Measurements from ENCODE around the gene PPP1R26. TPM values are rescaled to one million over a fixed set of nuclear protein-coding genes. Genes with fewer than 3 reads are reported as not detected.
"Not testable (repeated sequence)": the region's sequence is repeated elsewhere in the genome, so short reads cannot be mapped to it uniquely, and the experiment has no call there.

The PPP1R26 gene
- total RNA-seq, 1 donor from 2014 or later, result 35.5 TPM

GRCh38 chr9:135501261-135502167 lies 21.9 kb downstream of the PPP1R26 start:
- FAIRE-seq, result no peak

DNA sequence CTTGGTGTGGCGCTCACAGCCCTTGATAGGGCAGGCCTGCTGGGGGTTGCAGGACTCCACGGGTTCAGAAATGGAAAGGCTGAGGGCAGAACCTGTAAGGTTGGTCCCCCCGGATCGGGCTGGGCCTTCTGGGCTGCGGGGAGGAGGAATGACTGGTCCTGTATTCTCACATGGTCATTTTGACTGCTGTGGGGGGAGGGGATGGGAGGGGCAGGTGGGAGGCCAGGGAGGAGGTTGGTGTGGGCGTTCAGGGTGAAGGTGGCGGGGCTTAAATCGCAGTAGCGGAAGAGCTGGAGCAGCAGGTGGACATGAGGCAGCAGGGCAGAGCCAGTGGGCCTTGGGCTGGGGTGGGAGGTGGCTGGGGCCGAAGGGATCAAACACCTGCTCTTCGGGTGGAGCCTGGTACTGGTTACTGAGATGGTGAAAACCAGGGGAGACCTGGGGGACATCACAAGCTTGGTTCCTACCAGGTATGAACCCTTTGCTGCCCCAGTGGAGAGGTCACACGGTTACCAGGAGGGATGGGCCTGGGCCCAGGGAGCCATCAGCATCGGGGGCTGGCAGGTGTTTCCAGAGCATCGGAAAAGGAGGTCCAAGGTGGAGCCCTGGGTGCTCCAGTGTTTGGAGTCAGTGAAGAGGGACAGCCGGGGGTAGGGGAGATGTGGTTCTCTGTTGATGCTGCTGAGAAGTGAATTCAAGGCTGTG lies 22.7 kb downstream of the PPP1R26 start:
- no peak for DNase-seq (ENCODE audit: low spot score in 2 of 2)
- FAIRE-seq, result no peak

More at GRCh38 chr9:135501261-135502167, 21.9 kb downstream of the PPP1R26 start:
- DNase-seq (ENCODE audit: low spot score in 2 of 2), result peak in 1 of 2 donors; percentile 68

DNA sequence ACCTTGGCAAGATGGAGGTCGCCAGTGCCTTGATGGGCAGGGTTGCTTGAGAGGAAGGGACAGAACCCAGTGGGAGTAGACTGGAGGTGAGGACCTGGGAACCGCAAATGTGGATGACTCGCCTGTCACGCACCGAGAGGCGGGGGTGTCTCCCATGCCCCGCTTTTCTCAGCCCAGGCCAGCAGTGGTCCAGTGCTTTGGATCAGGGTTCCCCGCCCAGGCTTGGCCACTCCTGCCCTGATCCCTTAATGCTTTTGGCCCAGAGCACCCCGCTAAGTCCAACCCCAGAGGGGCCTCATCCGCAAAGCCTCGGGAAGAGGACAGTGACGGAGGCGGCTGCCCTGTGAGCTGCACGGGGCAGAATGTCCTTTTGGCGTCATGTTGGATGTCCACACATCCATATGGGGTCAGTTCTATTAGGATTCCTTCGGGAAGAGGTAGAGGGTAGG lies 23.3 kb downstream of the PPP1R26 start:
- FAIRE-seq, result no peak
- DNase-seq (ENCODE audit: low spot score in 2 of 2), result no peak

- DNase-seq (ENCODE audit: low spot score in 2 of 2) (no peak), FAIRE-seq (no peak)
Measured at GRCh38 chr9:135503371-135504261, 24.0 kb downstream of the PPP1R26 start.

- no peak for FAIRE-seq
- peak; percentile 70 to 85 for DNase-seq (ENCODE audit: low spot score in 2 of 2)
Measured at GRCh38 chr9:135504262-135505243, 25.0 kb downstream of the PPP1R26 start.

GRCh38 chr9:135505406-135506187 lies 26.0 kb downstream of the PPP1R26 start:
- DNase-seq (ENCODE audit: low spot score in 2 of 2), result no peak
- FAIRE-seq, result no peak

DNA sequence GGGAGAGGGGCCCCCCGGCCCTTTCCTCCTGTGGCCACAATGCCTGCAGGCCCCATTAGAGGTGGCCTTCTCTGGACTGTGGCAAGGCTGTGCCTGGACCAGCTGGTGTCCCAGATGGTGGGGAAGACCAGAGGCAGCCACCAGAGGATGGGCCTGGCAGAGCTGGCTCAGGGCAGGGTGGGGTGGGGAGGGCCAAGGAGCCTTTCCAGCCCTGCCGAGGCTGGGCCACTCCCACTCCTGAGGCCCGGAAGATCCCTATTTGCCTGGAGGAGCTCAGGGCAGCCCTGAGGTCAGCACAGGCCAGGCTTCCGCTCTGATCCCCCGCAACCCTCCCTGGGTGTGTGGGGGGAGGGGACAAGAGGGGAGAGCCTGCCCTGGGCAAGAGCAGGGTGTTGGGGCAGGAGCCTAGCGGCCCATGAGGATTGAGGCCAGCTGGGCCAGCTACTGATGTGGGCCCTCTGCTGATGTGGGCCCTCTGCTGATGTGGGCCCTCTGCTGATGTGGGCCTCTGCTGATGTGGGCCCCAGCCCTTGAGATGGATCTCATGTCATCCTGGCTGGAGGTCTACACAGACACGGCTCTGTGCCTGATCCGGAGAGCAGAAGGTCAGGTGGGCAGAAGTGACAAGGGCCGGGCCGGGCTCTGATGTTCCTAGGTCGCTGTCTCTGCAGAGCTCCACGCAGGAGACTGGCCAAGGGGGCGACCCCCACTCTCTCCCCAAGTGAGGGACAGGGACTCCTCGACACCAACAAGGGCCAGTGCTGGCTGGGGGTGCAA lies 26.9 kb downstream of the PPP1R26 start:
- no peak for FAIRE-seq

DNA sequence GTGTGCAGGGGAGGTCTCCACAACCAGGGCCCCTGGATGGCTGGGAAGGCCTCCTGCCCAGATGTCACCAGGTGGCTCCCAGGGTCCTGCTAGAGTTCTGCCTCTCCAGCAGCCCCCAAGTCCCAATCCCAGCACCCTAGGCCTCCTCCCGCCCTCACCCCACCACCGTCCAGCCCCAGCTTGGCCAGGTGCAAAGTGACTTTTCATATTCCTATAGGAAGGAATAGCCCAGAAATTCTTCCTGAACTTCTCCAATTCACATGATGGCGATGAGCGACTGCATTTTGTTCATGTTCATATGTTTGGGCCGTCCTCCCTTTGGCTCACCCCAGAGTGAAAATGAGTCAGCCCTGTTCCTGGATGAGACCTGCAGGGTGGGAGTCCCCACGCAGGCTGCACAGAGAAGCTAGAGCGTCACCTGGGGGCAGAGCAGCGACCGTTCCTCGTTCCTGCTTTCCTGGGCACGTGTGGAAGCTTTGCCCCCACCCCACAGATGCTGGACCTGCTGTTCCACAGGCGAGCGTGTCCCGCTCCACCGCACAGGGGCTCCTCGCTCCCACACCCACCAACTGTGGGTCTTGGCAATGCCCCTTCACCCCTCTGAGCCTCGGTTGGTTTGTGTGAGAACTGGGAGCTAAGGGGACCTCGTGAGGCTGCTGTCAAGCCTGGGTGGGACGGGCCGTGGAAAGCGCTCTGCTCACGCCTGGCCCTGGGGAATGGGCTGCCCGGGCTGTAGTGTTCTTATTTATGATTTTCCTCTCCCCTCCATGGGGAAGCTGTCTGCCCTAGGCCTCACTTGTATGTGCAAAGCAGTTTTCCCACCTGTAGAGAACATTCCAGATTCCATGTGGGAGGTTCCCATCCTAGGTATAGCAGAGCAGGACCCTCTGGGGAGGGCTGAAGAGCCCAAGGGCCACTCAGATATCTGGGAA lies 27.8 kb downstream of the PPP1R26 start:
- no peak for DNase-seq (ENCODE audit: low spot score in 2 of 2)
- FAIRE-seq, result no peak

More for the DNA sequence above, 26.9 kb downstream of the PPP1R26 start:
- DNase-seq (ENCODE audit: low spot score in 2 of 2), result no peak

- DNase-seq (ENCODE audit: low spot score in 2 of 2), result no peak
- no peak for FAIRE-seq
Measured at GRCh38 chr9:135508211-135508820, 28.7 kb downstream of the PPP1R26 start.

GRCh38 chr9:135509458-135509857 lies 29.9 kb downstream of the PPP1R26 start:
- no peak for DNase-seq (ENCODE audit: low spot score in 2 of 2)
- no peak for FAIRE-seq

GRCh38 chr9:135512241-135512603 lies 32.6 kb downstream of the PPP1R26 start:
- FAIRE-seq (no peak), DNase-seq (ENCODE audit: low spot score in 2 of 2) (no peak)

DNA sequence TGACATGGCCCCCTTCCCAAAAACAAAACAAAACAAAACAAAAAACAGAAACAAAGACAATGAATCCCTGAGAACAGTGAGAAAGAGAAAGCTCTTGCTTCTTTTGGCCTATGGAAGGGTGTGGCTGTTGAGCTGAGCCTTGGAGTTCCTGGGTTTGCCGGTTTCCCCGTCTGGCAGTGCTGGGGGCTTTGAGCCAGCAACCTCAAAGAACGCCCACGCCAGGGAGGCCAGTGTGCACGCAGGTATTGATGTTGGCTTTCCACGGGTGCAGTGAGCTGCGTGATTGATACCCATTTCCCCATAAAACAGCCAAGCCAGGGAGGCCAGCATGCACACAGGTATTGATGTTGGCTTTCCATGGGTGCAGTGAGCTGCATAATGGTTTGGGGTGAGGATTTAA lies 33.3 kb downstream of the PPP1R26 start:
- no peak for FAIRE-seq
- DNase-seq (ENCODE audit: low spot score in 2 of 2), result no peak

DNA sequence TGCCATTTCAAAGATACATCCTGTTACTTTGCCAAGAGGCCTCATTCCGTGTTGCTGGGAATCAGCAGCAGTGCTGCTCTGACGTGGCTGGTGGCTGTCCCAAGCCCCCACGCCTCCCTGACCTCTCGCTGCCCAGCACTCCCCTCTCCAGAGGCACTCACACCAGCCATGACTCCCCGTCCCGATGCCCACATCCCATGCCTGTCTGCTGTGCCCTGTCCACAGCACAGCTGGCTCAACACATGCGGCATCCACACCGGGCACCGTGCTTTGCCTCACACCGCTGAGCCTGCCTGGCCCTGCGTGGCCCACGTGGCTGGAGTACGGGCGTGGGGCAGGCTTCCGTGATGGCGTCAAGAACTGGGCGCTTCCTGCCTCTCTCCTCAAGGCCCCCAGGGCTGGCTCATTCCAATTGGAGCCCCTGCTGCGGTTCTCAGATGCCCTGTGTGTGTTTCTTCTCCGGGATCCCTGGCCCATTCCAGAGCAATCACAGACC lies 33.8 kb downstream of the PPP1R26 start:
- no peak for FAIRE-seq
- DNase-seq (ENCODE audit: low spot score in 2 of 2), result no peak

GRCh38 chr9:135513906-135514305 lies 34.3 kb downstream of the PPP1R26 start:
- not testable (repeated sequence) for FAIRE-seq; DNase-seq (ENCODE audit: low spot score in 2 of 2)

- FAIRE-seq (no peak), DNase-seq (ENCODE audit: low spot score in 2 of 2) (no peak)
Measured at GRCh38 chr9:135514342-135515082, 34.9 kb downstream of the PPP1R26 start.

Data from frontal cortex (tissue), 4 donors.